GM18861 (cell line): Measurements from ENCODE around the gene ADAM19.
A peak's percentile ranks its signal among the peaks of the same experiment; 100 is the strongest.

ENCODE experiments used
- ATAC-seq: cut with Tn5 transposase; IDR thresholded peaks from one replicate; pipeline ENCODE4 v1.9.1; 2021; ENCODE audit not compliant: unreplicated experiment

The ADAM19 gene

DNA sequence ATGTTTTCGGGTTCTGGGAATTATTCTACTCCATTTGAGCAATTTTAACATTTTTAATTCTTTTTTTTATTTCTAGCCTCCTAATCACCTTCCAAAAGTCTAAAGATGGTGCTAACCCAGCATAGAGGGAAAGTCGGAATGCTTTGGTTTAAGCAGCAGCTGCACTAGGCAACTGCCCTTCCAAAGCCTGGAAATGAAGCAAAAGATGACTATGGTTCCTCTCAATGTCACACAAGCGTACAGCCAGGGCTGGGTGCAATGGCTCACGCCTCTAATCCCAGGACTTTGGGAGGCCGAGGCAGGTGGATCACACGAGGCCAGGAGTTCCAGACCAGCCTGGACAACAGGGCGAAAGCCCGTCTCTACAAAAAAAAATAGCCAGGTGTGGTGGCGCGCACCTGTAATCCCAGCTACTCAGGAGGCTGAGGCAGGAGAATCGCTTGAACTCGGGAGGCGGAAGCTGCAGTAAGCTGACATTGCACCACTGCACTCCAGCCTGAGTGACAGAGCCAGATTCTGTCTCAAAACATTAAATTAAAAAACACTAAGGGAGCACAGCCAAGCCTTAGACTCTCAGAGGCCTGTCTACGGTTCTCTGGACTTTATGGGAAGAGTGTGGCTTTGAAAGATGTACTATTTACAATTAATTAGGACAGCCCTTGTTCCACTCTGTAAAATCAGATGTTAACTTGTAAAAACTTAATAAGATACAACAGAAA, 33.1 kb downstream of the ADAM19 start:
- ATAC-seq, result no peak

DNA sequence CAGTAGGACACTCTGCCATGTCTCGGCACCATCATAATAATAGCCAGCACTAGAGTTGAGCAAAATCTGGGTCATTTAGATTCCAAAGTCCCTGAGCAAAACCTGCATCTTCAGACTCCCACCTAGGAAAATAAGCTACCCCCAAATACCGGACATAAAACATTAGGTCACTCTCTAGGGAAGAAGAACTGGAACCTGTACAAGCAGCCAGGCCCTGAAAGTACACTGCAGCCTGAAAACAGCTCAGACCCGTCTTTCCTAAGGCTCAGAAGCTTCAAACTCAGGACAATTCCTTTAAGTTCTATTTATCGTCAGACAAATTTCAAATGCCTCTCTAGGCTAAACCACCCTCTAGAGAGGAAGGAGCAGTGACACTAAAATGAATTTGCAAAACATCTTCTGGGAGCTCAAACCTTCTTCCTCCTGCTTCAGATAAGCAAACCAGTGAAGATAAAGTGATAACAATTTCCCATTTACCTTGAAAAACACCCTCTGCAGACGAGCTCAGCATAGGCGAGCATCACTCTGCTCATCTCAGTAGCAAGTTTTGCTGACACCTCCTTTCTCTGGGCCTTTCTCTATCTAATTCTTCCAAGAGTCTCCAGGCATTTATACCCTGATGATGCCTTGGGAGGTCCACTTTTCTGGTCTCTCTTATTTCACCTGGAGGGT, 34.0 kb downstream of the ADAM19 start:
- no peak for ATAC-seq

GRCh38 chr5:157540707-157541446, 34.7 kb downstream of the ADAM19 start:
- peak; percentile 95 for ATAC-seq

DNA sequence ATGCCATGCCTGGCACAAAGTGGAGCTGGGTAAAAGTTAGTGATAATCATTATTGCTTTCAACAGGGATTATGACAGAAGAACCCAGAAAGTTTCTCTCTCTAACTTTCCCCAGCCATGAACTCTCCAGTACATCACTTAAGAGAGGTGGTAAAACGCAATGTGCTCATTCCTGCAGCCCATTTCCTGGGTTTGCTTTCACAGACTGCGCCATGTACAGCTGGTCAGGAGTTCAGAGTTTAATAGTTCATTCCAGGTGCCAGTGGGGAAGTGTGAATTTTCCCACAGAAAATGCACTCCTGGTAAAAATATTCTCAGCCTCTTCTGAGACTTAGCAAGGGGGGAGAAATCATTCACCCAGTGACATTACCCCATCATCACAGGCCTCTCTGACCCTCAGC, 35.5 kb downstream of the ADAM19 start:
- ATAC-seq, result no peak

DNA sequence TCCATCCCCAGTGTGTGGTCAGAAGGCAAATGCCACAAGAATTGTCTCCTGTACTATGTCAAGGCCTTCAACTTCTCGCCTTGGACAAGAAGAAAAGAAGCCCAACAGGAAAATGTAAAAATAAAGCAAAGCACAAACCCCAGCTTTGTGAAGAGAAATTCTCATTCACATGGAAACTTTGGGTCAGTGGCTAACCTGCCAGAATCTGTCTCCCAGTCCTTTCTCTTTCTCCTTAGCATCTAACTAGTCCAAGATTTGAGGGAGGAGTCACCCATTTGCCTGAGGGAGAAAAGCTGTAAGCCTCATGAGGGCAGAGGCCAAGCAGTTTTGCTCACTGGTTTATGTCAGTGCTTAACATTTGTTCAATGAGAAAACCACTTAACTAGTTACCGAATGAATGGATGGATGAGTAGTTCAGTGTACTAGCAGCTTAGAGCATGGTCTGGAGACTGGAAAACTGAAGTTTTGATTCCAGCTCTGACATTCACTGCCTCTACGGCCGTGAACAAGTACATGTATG, 36.0 kb downstream of the ADAM19 start:
- no peak for ATAC-seq

DNA sequence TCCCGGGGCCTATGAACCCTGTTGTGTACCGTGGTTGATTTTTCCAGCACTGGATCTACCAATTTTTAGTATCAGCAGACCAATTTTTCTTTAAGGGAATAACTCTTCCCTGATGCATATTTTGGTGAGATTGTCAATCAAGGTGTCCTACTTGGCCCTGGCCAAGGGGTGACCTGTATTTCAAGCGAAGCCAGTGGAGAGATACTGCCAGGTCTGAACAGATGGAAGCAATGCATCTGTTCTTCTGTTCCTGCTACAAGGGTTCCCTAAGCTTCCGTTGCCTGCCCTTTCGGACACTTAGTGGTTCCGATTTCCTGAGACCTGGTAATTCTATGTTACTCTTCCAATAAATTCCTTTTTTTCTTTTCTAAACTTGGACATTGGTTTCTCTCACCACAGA, 37.3 kb downstream of the ADAM19 start:
- no peak for ATAC-seq

DNA sequence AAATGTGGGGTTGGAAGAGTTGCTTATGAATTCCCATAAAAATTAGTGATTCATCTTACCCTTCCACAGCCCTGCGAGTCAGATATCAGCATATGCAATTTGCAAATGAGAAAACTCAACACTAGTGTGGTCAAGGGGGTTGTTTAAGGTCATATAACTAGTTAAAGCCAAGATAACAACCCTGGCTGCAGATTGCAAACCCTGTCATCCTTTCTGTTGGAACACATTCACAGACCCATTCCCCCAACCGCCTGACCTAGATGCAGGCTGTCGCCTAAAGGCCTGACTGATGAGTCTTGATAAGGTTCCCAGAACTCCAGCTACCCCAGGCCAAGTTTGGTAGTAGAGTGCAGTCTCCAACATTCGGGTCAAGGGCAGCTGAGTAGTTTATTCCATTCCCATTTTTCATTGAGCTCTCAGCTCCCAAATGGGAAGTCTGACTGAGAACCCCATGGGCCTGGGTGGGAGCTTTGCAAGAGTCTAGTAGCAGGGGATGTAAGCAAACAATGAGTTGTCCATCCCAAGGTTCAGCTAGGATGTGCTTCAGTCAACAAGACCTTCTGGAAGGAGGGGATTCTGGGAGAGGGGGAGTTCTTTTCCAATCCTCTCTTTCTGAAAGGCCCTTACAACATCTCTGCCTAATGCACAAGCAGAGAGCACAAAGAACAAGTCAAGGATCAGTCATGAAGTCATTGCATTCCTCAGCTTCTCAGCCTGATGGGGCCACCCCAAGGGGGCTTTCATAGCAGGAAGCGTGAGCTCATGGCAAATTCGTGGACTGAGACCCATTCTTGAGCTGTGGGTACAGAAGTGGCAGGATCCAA, 40.3 kb downstream of the ADAM19 start:
- no peak for ATAC-seq

GRCh38 chr5:157533011-157533481, 42.5 kb downstream of the ADAM19 start:
- ATAC-seq, result no peak

DNA sequence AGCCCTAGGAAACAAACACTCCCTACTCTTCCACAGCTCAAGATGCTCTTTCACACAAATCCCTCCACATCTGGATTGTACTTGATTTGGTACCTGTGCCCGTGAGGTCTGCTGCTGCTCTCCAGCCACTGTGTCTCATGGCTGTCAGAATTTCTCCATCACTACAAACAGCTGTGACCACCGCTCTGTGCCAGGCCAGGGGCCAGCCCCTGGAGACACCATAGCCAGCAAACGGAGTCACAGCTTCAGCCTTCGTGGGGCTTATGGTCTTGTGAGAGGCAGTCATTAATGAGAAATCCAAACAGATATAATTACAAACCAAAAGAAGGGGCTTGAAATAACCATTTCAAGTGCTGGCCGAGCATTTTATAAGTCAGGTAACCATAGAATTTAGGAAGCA, 43.6 kb downstream of the ADAM19 start:
- no peak for ATAC-seq

DNA sequence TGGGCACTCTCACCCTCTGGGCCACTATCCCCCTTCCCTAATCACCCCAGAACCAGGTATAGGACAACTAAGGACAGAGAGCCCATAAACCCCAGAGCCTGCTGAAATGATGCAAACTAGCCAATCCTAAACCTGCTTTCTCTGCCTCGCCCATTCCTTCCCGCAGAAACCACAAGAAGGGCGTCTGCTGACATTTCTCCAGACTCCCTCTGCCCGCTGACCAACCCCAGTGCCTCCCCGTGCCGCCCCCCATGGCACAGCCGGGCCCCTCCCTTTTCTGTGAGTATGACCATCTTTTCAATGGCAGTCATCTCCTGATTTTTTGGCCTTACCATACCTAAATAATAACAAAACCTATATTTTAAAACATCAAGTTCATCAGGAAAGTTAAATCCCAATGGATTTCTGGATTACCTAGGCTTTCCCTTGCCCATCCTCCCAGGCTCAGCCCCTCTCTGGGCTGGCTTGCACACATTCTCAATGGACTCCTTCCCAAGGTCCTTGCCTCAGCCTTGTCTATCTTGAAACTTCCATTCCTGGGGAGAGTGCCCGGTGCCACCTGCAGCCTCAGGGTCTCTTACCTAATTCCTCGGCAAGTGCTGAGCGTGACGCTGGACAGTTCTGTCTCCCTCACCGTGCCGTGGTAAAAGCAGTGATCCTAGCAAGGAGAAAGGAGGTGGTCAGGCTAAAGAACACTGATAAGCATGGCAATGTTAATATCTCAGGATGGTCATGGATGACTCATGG, 45.2 kb downstream of the ADAM19 start:
- no peak for ATAC-seq

- no peak for ATAC-seq
These were observed 46.6 kb downstream of the ADAM19 start for GRCh38 chr5:157529002-157529401.

GRCh38 chr5:157528036-157528632, 47.4 kb downstream of the ADAM19 start:
- ATAC-seq, result no peak

DNA sequence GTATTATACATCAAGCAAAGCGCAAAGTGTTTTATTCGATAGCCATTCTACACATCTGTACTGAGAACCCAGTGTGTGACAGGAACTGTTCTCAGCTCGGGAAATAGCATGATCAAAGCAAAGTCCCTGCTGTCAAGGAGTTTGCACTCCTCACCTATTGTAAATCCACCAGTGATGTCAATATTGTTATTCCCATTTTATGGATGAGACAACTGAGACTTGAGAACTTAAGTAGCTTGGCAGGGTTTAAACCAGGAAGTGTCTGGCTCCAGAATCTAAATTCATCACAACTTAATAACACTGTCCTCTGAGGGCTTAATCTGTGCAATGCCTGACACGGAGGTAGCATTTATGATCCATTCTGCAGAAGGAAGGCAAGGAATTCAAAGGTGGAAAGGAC, 50.7 kb downstream of the ADAM19 start:
- no peak for ATAC-seq

DNA sequence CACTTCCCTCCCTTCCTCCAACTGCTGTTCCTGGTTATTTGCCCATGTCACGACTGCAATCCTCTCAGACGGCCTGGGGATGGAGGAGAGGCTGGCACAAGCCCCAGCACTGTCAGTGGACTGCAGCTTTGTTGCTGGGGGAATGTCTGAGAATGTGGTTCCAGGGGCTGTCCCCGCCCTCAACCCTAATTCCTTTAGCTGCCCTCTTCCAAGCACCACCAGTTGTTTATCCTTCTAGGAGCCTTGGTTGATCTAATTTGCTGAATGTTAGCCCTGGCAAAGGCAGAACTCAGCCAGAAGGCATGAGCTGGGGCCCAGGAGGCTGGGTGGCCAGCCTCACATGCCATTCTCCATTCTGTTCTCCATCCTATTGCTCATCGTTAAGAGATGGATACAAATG, 51.6 kb downstream of the ADAM19 start:
- ATAC-seq, result no peak

- ATAC-seq, result no peak
These were observed 53.9 kb downstream of the ADAM19 start for GRCh38 chr5:157521704-157522029.

DNA sequence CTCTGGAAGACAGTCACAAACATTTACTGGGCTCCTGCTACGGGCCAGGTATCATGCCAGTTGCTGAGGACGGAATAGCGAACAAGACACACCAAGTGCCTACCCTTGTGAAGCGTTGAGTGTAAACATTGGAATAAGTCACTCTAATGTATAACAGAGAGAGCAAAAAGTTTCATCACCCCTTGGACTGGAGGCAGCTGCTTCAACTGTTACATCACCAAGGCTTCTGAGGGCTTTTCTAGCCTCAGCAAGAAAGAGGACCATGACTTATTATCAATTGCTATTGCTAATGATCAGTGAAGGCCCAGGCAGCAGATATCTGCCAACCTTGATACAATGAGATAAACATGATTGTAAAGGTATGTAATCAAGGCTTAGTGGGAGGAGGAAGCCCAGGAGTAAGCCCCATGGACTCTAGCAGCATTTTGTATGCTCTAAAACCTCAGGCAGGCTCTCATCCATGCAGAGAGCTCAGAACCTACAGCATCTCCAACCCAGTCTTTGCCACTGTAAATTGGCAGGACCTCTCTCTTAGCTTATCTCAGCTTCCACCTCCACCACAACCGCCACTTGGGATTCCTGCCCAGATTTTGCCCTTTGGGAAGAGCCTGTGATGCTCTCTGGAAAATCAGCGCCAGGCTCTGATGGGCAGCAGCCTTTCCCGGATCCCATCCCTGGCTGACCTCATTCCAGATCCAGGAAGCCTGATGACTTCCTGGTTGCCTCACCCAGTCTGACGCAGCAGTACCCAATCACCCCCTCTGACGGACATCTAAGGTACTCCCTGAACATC, 54.5 kb downstream of the ADAM19 start:
- ATAC-seq, result no peak

GRCh38 chr5:157519579-157520253, 55.9 kb downstream of the ADAM19 start:
- no peak for ATAC-seq

DNA sequence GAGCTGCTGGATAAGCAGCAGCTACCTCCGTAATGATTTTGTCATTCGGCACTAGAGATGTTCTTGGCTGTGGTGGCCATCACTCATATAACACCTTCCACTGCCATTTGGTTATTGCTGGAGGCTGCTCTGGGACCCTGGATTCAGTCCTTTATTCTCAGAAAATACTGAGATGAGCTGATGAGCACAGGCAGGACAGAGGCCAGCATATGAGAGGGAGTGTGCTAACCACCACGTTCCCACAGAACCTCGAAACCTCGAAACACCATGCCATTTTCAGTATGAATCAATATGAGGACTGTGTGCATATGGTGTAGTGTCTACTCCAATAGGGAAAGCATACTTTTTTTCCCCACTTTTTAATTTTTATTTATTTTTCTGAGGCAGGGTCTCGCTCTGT, 56.6 kb downstream of the ADAM19 start:
- ATAC-seq, result peak; percentile 75
